NB4 (cell line): Measurements from ENCODE around the gene BACH2.

Experiments used
- CTCF ChIP-seq: IDR thresholded peaks from one replicate; pipeline ENCODE4 v1.5.1; 2012; ENCODE audit warnings: low read depth, low read length
- MAX ChIP-seq: IDR thresholded peaks from 2 replicates; pipeline ENCODE4 v1.6.1; 2011; ENCODE audit warnings: low read depth, low read length
- MYC ChIP-seq: IDR thresholded peaks from 2 replicates; pipeline ENCODE4 v1.6.1; 2011; ENCODE audit warnings: low read depth, low read length
- POLR2A ChIP-seq: IDR thresholded peaks from 2 replicates; pipeline ENCODE4 v1.6.1; 2011; ENCODE audit warnings: mild to moderate bottlenecking; ENCODE audit not compliant: insufficient read length; ENCODE audit errors: extremely low read depth

DNA sequence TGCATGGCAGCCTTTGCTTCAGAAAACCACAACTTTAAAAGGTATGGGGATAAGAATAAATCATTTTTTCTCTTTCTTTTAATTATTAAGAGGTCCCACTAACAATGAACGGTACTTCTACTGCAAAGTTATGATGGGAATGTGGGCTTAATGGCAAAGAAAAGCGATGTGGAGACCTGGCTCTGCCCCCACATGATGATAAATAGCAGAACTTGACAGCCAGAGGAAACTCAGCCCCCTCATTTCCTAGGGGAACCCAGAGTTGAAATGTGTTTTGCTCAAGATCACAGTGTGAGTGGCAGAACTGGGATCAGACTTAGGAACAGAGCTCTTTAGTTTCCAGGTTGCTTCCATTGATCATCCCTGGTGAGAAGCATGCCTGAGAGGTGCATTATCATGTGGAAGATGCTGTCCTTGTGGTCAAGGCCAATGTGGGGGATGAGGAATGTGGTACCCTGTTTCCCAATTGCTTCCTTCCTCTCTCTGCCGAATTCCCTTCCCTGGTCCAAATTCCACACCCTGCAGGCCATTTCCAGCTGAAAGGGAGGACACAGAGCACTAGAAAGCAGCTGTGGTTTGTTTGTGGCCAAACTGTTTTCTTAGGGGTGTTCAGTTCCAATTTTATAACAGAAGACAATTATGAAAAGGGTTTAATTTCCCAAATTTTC is 66.0 kb downstream of the BACH2 start:
- TF ChIP-seq CTCF: no peak
- no peak for TF ChIP-seq MYC
- no peak for TF ChIP-seq POLR2A
- no peak for TF ChIP-seq MAX
